HEK293 (cell line): ENCODE results near the gene PAF1.

Experiments used
- CTCF ChIP-seq: fragments of 450-650 bp; formaldehyde crosslinking; IDR thresholded peaks from 2 replicates; pipeline ENCODE4 v1.5.1; 2016; ENCODE audit warnings: missing biosample characterization, missing genetic modification characterization
- KLF1 ChIP-seq: fragments of 450-650 bp; formaldehyde crosslinking; IDR thresholded peaks from 2 replicates; pipeline ENCODE4 v1.5.1; 2016; ENCODE audit warnings: missing biosample characterization, missing genetic modification characterization
- SP3 ChIP-seq: fragments of 450-650 bp; formaldehyde crosslinking; IDR thresholded peaks from 2 replicates; pipeline ENCODE4 v1.5.1; 2016; ENCODE audit warnings: missing biosample characterization, missing genetic modification characterization
- TCF7L2 ChIP-seq: IDR thresholded peaks from 2 replicates; pipeline ENCODE4 v1.6.1; 2011; ENCODE audit warnings: low read depth, mild to moderate bottlenecking, inconsistent platforms, low read length, moderate library complexity, borderline replicate concordance
- ZEB2 ChIP-seq: fragments of 450-650 bp; formaldehyde crosslinking; IDR thresholded peaks from 2 replicates; pipeline ENCODE4 v1.5.1; 2016; ENCODE audit warnings: missing biosample characterization, missing genetic modification characterization
- ZNF114 ChIP-seq: fragments of 450-650 bp; formaldehyde crosslinking; IDR thresholded peaks from 2 replicates; pipeline ENCODE4 v1.5.0; 2017; ENCODE audit warnings: missing biosample characterization, missing genetic modification characterization
- ZNF214 ChIP-seq: fragments of 450-650 bp; formaldehyde crosslinking; IDR thresholded peaks from 2 replicates; pipeline ENCODE4 v1.5.1; 2017; ENCODE audit warnings: missing biosample characterization, mild to moderate bottlenecking, missing genetic modification characterization, borderline replicate concordance
- ZNF274 ChIP-seq, 2 experiments: fragments of 200-500 bp in 1 of 2; fragments of 450-650 bp in 1 of 2; sonication (Bioruptor generic) in 1 of 2; formaldehyde crosslinking in 1 of 2; IDR thresholded peaks; 2 replicates each; pipeline versions ENCODE4 v1.5.1 to v1.6.1; 2014 to 2016; ENCODE audit warnings: borderline replicate concordance in 1 of 2, inconsistent platforms in 1 of 2, low read length in 1 of 2, missing biosample characterization in 1 of 2, missing genetic modification characterization in 1 of 2
- TF ChIP-seq, protein P1 (sequence below): sonication (generic); formaldehyde crosslinking; IDR thresholded peaks from 2 replicates; pipeline ENCODE4 v1.8.1; 2022; ENCODE audit warnings: mild to moderate bottlenecking, moderate library complexity, missing genetic modification reagents

DNA sequence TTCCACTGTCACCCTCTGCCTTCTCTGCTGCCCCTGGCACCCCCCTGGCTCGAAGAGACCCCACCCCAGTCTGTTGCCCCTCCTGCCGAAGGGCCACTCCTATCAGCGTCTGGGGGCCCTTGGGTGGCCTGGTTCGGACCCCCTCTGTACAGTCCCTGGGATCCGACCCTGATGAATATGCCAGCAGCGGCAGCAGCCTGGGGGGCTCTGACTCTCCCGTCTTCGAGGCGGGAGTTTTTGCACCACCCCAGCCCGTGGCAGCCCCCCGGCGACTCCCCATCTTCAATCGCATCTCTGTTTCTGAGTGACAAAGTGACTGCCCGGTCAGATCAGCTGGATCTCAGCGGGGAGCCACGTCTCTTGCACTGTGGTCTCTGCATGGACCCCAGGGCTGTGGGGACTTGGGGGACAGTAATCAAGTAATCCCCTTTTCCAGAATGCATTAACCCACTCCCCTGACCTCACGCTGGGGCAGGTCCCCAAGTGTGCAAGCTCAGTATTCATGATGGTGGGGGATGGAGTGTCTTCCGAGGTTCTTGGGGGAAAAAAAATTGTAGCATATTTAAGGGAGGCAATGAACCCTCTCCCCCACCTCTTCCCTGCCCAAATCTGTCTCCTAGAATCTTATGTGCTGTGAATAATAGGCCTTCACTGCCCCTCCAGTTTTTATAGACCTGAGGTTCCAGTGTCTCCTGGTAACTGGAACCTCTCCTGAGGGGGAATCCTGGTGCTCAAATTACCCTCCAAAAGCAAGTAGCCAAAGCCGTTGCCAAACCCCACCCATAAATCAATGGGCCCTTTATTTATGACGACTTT lies 17.7 kb upstream of the PAF1 start:
- no peak for TF ChIP-seq ZNF274 (IDR thresholded peaks at IDR 0.05; ENCODE audit: low read length)
- no peak for TF ChIP-seq ZNF274 (tag by site-specific recombination; IDR thresholded peaks at IDR 0.05; ENCODE audit: borderline replicate concordance)
- TF ChIP-seq ZNF214 (tag by site-specific recombination) = no peak
- TF ChIP-seq ZEB2 (tag by site-specific recombination) = no peak
- TF ChIP-seq CTCF = no peak
- TF ChIP-seq KLF1 (tag by site-specific recombination) = no peak
- TF ChIP-seq TCF7L2 = no peak
- TF ChIP-seq, protein P1, sequence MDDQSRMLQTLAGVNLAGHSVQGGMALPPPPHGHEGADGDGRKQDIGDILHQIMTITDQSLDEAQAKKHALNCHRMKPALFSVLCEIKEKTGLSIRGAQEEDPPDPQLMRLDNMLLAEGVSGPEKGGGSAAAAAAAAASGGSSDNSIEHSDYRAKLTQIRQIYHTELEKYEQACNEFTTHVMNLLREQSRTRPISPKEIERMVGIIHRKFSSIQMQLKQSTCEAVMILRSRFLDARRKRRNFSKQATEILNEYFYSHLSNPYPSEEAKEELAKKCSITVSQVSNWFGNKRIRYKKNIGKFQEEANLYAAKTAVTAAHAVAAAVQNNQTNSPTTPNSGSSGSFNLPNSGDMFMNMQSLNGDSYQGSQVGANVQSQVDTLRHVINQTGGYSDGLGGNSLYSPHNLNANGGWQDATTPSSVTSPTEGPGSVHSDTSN (CRISPR knock-in tag) = no peak
- TF ChIP-seq SP3 = no peak
- no peak for TF ChIP-seq ZNF114
